ENCODE results near the gene JAZF1.

GRCh38 chr7:27944643-27945042 lies 236.0 kb downstream of the JAZF1 start:
- TF ChIP-seq REST (IDR thresholded peaks at IDR 0.05; ENCODE audit: insufficient read depth in 1 of 2, low read depth in 2 of 2, low read length in 2 of 2) (no peak), SIN3A (IDR thresholded peaks at IDR 0.05; ENCODE audit: borderline replicate concordance, insufficient read depth, low read length) (no peak), TAF1 (IDR thresholded peaks at IDR 0.05; ENCODE audit: borderline replicate concordance, insufficient read depth, low read length) (no peak)
